Measurements from ENCODE around the gene GZF1. TPM values are rescaled to one million over a fixed set of nuclear protein-coding genes. Genes with fewer than 3 reads are reported as not detected.

The GZF1 gene
- total and polyA plus RNA-seq, 2 donors (not counting 1 experiment from before 2014, with no cell fraction given): 12.5 to 49.0 TPM

DNA sequence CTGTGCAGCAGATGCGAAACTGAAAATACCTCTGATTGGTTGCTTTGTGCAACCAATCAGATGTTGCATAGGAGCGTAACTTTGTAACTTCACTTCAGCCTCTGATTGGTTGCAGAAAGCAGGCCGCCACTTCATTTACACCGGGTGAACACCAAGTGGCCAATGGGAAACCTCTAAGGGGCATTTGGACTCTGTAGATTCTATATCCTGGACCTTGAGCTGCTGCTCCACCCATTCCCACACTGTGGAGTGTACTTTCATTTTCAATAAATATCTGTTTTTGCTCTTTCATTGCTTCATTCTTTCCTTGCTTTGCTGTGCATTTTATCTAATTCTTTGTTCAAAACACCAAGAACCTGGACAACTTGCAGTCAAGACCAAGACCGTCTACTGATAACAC lies 25.5 kb upstream of the GZF1 start:
- CTCF ChIA-PET: interaction anchor here (1.3 kb wide), 1 partner anchor 13 kb away, joined by 5 read pairs; no protein-coding TSS in a partner anchor

GRCh38 chr20:23337312-23337711 lies 24.7 kb upstream of the GZF1 start:
- no peaks in the 10 kb centered on the region for H4K20me1 ChIP-seq (ENCODE audit: control insufficient read depth, insufficient read depth, low read length, poor library complexity, severe bottlenecking)
- no peak overlapping the region for H3K27ac ChIP-seq (ENCODE audit: low read length in 2 of 2)
- CTCF ChIA-PET: interaction anchor here (1.3 kb wide), 1 partner anchor 12 kb away, joined by 5 read pairs; no protein-coding TSS in a partner anchor
- no peak overlapping the region for H3K4me3 Mint-ChIP-seq
- DNase-seq (no peak), ATAC-seq (ENCODE audit: low read depth) (no peak)
- intact Hi-C loops (cut with micrococcal nuclease): no loop called here
- H2AFZ ChIP-seq (ENCODE audit: insufficient read depth, low read depth, low read length, poor library complexity, severe bottlenecking): no peak overlapping the region
- H3K4me1 Mint-ChIP-seq: peaks cover 9% of the 10 kb centered on the region
- TF ChIP-seq, protein P1, sequence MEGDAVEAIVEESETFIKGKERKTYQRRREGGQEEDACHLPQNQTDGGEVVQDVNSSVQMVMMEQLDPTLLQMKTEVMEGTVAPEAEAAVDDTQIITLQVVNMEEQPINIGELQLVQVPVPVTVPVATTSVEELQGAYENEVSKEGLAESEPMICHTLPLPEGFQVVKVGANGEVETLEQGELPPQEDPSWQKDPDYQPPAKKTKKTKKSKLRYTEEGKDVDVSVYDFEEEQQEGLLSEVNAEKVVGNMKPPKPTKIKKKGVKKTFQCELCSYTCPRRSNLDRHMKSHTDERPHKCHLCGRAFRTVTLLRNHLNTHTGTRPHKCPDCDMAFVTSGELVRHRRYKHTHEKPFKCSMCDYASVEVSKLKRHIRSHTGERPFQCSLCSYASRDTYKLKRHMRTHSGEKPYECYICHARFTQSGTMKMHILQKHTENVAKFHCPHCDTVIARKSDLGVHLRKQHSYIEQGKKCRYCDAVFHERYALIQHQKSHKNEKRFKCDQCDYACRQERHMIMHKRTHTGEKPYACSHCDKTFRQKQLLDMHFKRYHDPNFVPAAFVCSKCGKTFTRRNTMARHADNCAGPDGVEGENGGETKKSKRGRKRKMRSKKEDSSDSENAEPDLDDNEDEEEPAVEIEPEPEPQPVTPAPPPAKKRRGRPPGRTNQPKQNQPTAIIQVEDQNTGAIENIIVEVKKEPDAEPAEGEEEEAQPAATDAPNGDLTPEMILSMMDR (IDR thresholded peaks at IDR 0.05): no peak
- TF ChIP-seq EZH2 (IDR thresholded peaks at IDR 0.05; ENCODE audit: borderline replicate concordance, insufficient read depth, low read depth, low read length, poor library complexity, severe bottlenecking): no peak
- H3K4me3 ChIP-seq (ENCODE audit: control extremely low read depth in 1 of 5, extremely low read depth in 1 of 5, insufficient read depth in 1 of 5, low read depth in 2 of 5, low read length in 4 of 5): no peak overlapping the region
- H3K4me1 ChIP-seq (ENCODE audit: control insufficient read depth in 2 of 2, insufficient read depth in 2 of 2, low read length in 2 of 2): peaks cover 5 to 6% of the 10 kb centered on the region in 2 donors
- POLR2A ChIA-PET: no interaction called here
- no peaks in the 10 kb centered on the region for H3K9me3 Mint-ChIP-seq (ENCODE audit: insufficient read depth)
- no peak overlapping the region for H3K9ac ChIP-seq (ENCODE audit: low read length)
- no peak overlapping the region for H3K27ac Mint-ChIP-seq
- no peaks in the 10 kb centered on the region for H3K27me3 ChIP-seq (replicated peaks in 1 of 4; ENCODE audit: control extremely low read depth in 1 of 4, control insufficient read depth in 3 of 4, insufficient read depth in 4 of 4, low read length in 3 of 4)
- peaks cover 7% of the 10 kb centered on the region for H3K27me3 Mint-ChIP-seq
- no peaks in the 10 kb centered on the region for H3K9me3 ChIP-seq (ENCODE audit: control extremely low read depth in 1 of 3, control insufficient read depth in 2 of 3, insufficient read depth in 1 of 3, low read length in 2 of 3)
- H3K36me3 ChIP-seq (replicated peaks in 1 of 2; ENCODE audit: control extremely low read depth in 1 of 2, control insufficient read depth in 1 of 2, extremely low read depth in 1 of 2, insufficient read depth in 2 of 2, low read length in 1 of 2): no peaks in the 10 kb centered on the region
- no peak overlapping the region for H3K4me2 ChIP-seq (replicated peaks; ENCODE audit: low read depth, low read length, poor library complexity, severe bottlenecking)
- no peaks in the 10 kb centered on the region for H3K79me2 ChIP-seq (ENCODE audit: control insufficient read depth, insufficient read depth, low read length)

More for the DNA sequence above, 25.5 kb upstream of the GZF1 start:
- no peak overlapping the region for H3K4me3 Mint-ChIP-seq
- ATAC-seq (ENCODE audit: low read depth): no peak
- Histone ChIP-seq H3K36me3 (replicated peaks in 1 of 2; ENCODE audit: control extremely low read depth in 1 of 2, control insufficient read depth in 1 of 2, extremely low read depth in 1 of 2, insufficient read depth in 2 of 2, low read length in 1 of 2) (no peaks in the 10 kb centered on the region), H3K27me3 (replicated peaks in 1 of 4; ENCODE audit: control extremely low read depth in 1 of 4, control insufficient read depth in 3 of 4, insufficient read depth in 4 of 4, low read length in 3 of 4) (no peaks in the 10 kb centered on the region), H3K27ac (ENCODE audit: low read length in 2 of 2) (no peak overlapping the region), H3K9me3 (ENCODE audit: control extremely low read depth in 1 of 3, control insufficient read depth in 2 of 3, insufficient read depth in 1 of 3, low read length in 2 of 3) (no peaks in the 10 kb centered on the region), H3K79me2 (ENCODE audit: control insufficient read depth, insufficient read depth, low read length) (no peaks in the 10 kb centered on the region), H4K20me1 (ENCODE audit: control insufficient read depth, insufficient read depth, low read length, poor library complexity, severe bottlenecking) (no peaks in the 10 kb centered on the region), H3K4me3 (ENCODE audit: control extremely low read depth in 1 of 5, extremely low read depth in 1 of 5, insufficient read depth in 1 of 5, low read depth in 2 of 5, low read length in 4 of 5) (no peak overlapping the region), H3K4me2 (replicated peaks; ENCODE audit: low read depth, low read length, poor library complexity, severe bottlenecking) (no peak overlapping the region), H3K9ac (ENCODE audit: low read length) (no peak overlapping the region), H3K4me1 (ENCODE audit: control insufficient read depth in 2 of 2, insufficient read depth in 2 of 2, low read length in 2 of 2) (peaks cover 11 to 12% of the 10 kb centered on the region in 2 donors), H2AFZ (ENCODE audit: insufficient read depth, low read depth, low read length, poor library complexity, severe bottlenecking) (no peak overlapping the region)
- H3K9me3 Mint-ChIP-seq (ENCODE audit: insufficient read depth): no peaks in the 10 kb centered on the region
- no peak overlapping the region for H3K27ac Mint-ChIP-seq
- POLR2A ChIA-PET: no interaction called here
- no peak for DNase-seq
- intact Hi-C loops (cut with micrococcal nuclease): no loop called here
- H3K4me1 Mint-ChIP-seq: peaks cover 17% of the 10 kb centered on the region
- TF ChIP-seq, protein P1 (IDR thresholded peaks at IDR 0.05): no peak
- TF ChIP-seq EZH2 (IDR thresholded peaks at IDR 0.05; ENCODE audit: borderline replicate concordance, insufficient read depth, low read depth, low read length, poor library complexity, severe bottlenecking): no peak
- peaks cover 3% of the 10 kb centered on the region for H3K27me3 Mint-ChIP-seq
- WGBS (ENCODE audit: insufficient coverage): 98% methylated on average over 5 of the region's 5 CpGs
